Stimulated activated CD8-positive, alpha-beta memory T cell treated with anti-CD3 and anti-CD28 coated beads, Interleukin-4, amount 100 ng/mL, for 4 hours (primary cell): ENCODE measurements around the gene TBC1D16.

Source experiments
- DNase-seq, 2 donors: peaks; one replicate each; pipeline ENCODE4 v3.0.0-alpha.2; 2020; ENCODE audit warnings: low read depth in 2 of 2, low spot score in 1 of 2

TBC1D16 gene

DNA sequence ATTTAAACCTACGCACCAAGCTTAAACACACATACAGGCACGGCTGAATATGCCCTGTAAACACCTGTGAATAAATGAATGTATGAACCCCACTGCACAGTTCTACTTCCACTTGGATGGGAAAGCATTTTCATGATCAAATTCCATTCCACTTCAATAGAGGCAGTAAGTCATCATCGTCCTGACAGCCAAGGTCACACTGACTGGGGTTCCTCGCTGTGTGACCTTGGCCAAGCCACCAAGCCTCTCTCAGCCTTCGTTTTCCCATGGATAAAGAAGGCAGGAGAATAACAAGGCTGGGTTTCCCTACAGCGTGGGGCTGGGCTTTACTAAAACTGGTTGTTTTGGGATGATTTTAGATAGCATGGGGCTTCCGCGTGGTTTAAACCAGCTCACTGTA lies 82.8 kb downstream of the TBC1D16 start:
- no peak for DNase-seq

DNA sequence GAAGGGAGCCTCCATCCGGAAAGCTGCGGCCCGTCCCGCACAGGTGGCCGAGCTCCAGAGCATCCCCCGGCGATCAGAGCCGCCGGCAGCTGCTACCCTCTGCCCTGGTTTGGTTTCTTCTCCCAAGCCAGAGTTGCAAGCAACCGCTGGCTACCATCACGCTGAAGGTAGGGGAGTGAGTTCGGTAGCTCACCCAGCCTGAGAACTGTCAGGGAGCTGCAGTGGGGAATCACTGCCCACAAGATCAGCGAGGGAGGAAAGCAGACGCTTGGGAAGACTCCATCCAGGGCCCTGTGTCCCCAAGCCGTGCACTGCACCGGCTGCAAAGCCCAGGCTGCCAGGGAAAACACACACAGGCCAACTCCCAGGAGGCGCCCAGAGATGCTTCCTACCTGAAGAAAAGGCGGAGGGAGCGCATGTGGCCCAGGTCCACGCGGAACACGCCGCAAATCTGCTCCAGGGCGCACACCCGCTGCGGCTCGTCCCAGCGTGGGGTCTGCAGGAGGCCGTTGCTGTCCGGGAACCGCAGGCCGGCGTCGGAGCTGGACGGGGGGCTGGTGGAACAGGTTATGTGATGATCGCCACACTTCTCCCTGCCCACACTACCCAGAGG lies 83.3 kb downstream of the TBC1D16 start:
- no peak for DNase-seq

GRCh38 chr17:79951361-79952264 lies 84.1 kb downstream of the TBC1D16 start:
- DNase-seq = no peak

- DNase-seq = no peak
Observed at GRCh38 chr17:79950751-79951150, 84.9 kb downstream of the TBC1D16 start.

- no peak for DNase-seq
Observed at GRCh38 chr17:79950306-79950705, 85.4 kb downstream of the TBC1D16 start.

- DNase-seq = no peak
Observed at GRCh38 chr17:79949656-79950209, 85.9 kb downstream of the TBC1D16 start.

DNA sequence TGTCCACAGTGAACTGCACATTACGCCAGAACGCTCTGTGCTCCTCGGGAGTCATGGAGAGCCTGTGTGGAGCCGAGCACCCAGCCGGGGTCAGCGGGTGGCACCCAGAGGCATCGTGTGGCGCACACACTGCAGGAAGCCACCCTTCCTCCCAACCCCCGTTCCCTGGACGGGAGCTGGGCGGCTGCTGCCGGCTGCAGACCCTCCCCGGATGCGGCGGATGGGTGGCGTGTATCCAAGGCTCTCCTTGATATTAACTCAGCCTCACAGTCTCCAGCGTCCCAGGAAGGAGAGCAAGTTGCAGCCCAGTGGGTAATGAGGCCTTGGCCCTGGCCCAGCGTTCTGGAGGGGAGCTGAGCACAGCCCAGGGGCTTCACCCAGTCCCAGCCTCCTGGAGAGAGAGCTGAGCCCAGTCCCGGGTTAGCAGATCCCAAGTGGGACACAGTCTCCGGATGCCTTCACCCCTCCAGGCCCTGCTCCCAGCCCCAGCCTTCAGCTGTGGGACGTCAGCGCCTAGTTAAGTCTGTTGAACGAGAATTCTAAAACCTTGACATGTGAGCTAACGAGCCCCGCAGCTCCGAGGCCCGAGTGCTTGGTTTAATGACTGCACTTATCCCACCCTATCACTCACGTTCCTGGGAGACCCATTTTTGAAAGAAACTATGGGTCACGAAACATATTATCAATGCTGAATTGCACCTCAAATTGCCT lies 86.6 kb downstream of the TBC1D16 start:
- no peak for DNase-seq

DNA sequence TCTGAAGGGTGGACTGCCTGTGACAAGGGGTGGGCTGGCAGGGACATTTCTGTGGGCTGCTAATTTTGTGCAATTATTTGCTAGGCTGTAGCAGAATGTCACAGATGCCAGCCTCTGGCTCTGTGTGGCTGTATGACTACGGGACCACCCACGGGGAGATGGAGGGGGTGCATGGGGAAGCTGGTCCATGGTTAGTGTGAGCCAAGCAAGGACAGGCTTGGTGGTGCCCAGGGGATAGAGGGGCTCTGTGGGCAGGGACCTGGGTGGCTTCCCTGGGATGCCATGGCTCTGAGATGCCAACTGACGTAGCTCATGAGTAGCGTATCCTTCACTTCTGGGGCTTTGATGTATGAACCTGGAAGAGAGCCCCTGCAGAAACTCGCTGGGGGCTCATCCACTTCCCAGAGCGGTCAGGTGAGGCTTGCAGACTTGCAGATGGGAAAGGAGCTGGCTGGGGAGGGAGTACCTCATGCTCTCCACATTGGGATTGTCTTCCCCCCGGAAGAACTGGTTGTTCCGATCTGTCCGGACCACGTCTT lies 87.2 kb downstream of the TBC1D16 start:
- no peak for DNase-seq

GRCh38 chr17:79947351-79948031 lies 88.2 kb downstream of the TBC1D16 start:
- no peak for DNase-seq

- DNase-seq = no peak
Observed at GRCh38 chr17:79946352-79947231, 89.1 kb downstream of the TBC1D16 start.

- no peak for DNase-seq
Observed at GRCh38 chr17:79945591-79946255, 89.9 kb downstream of the TBC1D16 start.

- DNase-seq = no peak
Observed at GRCh38 chr17:79944821-79945391, 90.8 kb downstream of the TBC1D16 start.

GRCh38 chr17:79944251-79944812 lies 91.3 kb downstream of the TBC1D16 start:
- no peak for DNase-seq

- DNase-seq = no peak
Observed at GRCh38 chr17:79943347-79944241, 92.1 kb downstream of the TBC1D16 start.

GRCh38 chr17:79942591-79943346 lies 92.9 kb downstream of the TBC1D16 start:
- no peak for DNase-seq

GRCh38 chr17:79942011-79942405 lies 93.7 kb downstream of the TBC1D16 start:
- DNase-seq = no peak
